Stomach (tissue), 4 donors: Measurements from ENCODE around the gene KAT2A.

Experiments
- CTCF ChIP-seq, 7 experiments: fragments of 450-650 bp in 4 of 7; fragments of 200-600 bp in 3 of 7; sonication (generic) in 3 of 7; IDR thresholded peaks; one replicate each; pipeline ENCODE4 v1.5.1; 2016 to 2019; ENCODE audit warnings: antibody characterized with exemption in 7 of 7, control low read depth in 2 of 7, mild to moderate bottlenecking in 1 of 7
- EP300 ChIP-seq: sonication (generic); formaldehyde crosslinking; IDR thresholded peaks from one replicate; pipeline ENCODE4 v1.6.1; 2017; ENCODE audit warnings: antibody characterized with exemption
- POLR2A ChIP-seq, 4 donors: fragments of 450-650 bp; IDR thresholded peaks; one replicate each; pipeline ENCODE4 v1.6.1; 2016; ENCODE audit warnings: antibody characterized with exemption in 4 of 4, control low read depth in 2 of 4, mild to moderate bottlenecking in 1 of 4, moderate library complexity in 1 of 4
- POLR2AphosphoS5 ChIP-seq, 3 donors: sonication (generic); formaldehyde crosslinking; IDR thresholded peaks; one replicate each; pipeline ENCODE4 v1.6.1; 2016; ENCODE audit warnings: antibody characterized with exemption in 3 of 3

DNA sequence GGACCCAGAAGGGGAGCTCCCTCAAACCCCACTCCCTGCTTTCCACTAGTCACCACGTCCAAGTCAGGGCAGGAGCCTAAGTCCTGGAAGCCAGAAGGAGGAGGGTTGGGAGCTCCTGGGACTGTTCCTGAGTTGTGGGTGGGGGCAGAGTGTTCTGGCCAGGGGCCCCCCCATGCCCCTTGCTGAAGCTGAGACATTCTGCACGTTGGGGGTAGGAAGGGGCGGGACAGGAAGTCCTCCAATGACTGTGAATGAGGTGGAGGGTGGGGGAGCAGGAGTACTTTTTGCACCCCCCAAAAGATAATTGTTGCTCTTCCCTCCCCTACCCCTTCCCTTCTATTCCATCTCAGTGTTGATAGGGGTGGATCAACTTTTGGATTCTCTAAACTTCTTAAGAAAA lies 49.4 kb downstream of the KAT2A start:
- TF ChIP-seq CTCF (IDR thresholded peaks at IDR 0.05) (no peak), POLR2AphosphoS5 (IDR thresholded peaks at IDR 0.05) (no peak), POLR2A (IDR thresholded peaks at IDR 0.05) (no peak), EP300 (no peak)
